ENCODE results near the gene INF2.
A peak's percentile ranks its signal among the peaks of the same experiment; 100 is the strongest.
"Not testable (repeated sequence)": the region's sequence is repeated elsewhere in the genome, so short reads cannot be mapped to it uniquely, and the experiment has no call there.

INF2 gene

GRCh38 chr14:104689109-104689880, at the start of gene INF2:
Gene INF2 (plus strand): TSS chr14:104689618. CDS start chr14:104701366, 11,748 bp downstream.
- DNase-seq, result no peak

- DNase-seq, result no peak
Measured at GRCh38 chr14:104639885-104640548, 49.4 kb upstream of the INF2 start.

DNA sequence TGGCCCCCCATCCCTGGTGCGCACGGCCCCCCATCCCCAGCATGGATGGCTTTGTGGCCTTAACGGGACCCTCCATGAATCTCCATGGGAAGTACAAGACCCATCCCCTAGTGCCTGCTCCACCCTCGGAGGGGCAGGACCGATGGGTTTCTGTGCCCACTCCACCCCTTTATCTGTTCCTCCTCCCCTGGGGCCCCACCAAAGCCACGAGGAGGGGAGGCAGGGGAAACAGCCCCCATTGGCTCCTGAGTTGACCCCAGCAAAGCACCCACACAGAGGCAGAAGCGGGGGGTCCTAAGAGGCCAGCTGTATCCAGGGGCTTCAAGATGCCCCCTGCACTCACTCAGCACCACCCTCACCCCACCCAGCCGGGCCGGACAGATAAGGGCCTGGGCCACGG, 48.7 kb upstream of the INF2 start:
- DNase-seq, result no peak

DNA sequence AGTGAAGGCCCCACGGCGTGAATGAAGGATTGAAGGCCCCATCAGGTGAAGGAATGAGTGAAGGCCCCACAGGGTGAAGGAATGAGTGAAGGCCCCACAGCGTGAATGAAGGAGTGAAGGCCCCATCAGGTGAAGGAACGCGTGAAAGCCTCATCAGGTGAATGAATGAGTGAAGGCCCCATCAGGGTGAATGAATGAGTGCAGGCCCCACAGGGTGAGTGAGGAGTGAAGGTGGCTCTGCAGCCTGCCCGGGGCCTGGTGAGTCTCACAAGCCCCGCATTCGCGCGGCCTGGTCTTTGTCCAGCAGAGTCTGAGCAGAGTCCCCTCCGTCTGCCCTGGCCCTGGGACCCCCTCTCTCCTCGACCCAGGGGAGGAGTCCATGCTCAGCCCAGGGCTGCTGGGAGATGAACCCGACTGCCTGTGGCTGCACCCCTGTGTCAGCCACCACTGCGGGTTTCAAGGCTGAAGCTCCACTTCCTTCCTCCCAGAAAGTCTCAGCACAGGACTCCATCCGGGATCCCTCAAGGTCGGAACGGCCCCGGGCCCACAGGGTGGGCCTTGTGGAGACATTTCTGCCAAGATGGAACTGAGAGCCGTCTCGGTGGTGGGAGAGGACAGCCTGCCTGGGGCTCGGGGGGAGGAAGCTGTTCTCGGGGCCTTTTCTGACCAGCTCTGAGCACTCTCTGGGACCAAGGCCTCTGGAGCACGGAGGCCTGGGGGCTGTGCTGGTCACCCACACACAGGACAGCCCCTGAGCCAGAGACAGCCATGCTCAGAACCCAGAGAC, 47.5 kb upstream of the INF2 start:
- DNase-seq, result no peak

- no peak for DNase-seq
Measured at GRCh38 chr14:104642540-104642868, 46.9 kb upstream of the INF2 start.

- no peak for DNase-seq
Measured at GRCh38 chr14:104643306-104643705, 46.1 kb upstream of the INF2 start.

- no peak for DNase-seq
Measured at GRCh38 chr14:104644091-104644635, 45.3 kb upstream of the INF2 start.

- no peak for DNase-seq
Measured at GRCh38 chr14:104644656-104645378, 44.6 kb upstream of the INF2 start.

GRCh38 chr14:104647467-104648043, 41.9 kb upstream of the INF2 start:
- DNase-seq, result no peak

DNA sequence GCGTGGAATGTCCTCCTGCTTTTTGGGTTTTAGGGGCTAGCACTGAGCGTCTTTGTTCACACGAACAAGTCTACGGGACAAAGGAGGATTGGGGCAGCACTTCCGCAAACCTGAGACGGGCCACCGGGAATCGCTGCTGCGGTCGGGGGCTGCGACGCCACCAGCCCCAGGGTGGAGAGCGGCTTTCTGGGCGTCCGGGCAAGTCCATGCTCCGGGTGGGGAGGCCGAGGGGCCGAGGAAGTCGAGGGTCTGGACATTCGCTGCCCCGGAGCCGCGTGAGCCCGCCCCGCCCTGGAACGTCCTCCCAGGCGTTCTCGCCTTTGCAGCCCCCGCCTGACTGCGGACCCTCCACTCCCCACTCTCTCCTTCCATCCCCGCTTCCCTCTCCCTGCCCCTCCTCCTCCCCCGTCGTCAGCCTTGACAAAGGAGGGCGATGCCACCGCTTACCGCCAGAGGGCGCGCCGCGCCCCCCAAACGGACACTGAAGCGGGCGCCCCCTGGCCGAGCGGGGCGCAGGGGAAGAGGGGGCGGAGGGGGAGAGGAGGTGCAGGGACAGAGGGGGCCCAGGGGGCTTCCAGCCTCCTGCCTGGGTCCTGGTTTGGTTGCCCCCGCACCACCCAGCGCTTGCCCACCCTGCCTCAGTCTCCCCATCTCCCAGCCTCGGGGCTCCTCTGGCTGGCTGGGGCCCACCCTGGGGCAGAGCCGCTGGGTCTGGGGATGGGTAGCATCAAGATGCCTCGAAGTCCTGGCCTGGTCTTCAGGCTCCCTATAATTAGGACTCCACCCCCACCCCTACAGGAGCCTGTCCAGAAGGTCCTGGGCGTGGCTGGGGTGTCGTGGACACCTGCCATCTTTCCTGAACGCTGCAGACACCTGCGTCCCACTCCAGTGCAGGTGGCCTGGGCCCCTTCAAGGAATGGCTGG, 39.1 kb upstream of the INF2 start:
- peak; percentile 18 for DNase-seq

DNA sequence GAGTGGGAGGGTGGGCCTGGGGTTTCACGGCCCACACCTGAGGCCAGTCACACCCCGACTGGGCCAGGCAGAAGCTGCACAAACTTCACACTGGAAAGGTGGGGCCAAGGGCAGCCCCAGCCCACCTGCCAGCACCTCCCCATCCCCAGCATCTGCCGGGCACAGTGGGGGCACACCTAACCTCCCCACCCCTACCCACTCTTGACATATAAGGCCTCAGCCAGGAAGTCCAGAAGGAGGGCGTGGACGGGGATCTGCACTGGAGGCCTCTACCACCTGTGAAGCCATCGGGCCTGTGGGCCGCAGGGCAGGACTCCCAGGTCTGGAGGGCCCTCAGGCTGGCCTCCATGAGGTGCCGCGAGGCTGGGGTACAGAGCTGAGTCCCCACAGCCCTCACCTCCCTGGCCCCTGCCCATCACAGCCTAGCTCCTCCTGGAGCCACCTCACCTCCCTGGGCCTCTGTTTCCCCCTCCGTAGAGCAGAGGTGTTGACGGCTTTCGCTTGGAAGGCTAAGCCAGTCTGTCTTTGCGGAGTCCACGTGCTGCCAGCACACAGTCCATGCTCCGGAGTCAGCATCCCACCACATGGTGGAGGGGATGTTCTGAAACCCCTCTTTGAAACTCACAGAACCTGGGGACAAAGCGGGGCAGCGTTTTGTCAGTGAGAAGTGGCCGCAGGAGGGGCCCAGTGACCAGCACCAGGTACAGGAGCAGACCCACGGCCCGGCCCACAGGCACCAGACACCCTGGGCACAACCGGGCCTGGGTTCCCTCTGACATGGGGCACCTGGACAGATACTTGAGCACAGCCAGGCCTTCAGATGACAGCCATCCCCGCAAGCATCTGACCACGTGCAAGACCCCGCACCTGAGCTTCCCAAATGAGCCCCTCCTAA, 38.2 kb upstream of the INF2 start:
- DNase-seq, result no peak

GRCh38 chr14:104651876-104652260, 37.5 kb upstream of the INF2 start:
- no peak for DNase-seq

GRCh38 chr14:104652386-104652785, 37.0 kb upstream of the INF2 start:
- DNase-seq, result no peak

DNA sequence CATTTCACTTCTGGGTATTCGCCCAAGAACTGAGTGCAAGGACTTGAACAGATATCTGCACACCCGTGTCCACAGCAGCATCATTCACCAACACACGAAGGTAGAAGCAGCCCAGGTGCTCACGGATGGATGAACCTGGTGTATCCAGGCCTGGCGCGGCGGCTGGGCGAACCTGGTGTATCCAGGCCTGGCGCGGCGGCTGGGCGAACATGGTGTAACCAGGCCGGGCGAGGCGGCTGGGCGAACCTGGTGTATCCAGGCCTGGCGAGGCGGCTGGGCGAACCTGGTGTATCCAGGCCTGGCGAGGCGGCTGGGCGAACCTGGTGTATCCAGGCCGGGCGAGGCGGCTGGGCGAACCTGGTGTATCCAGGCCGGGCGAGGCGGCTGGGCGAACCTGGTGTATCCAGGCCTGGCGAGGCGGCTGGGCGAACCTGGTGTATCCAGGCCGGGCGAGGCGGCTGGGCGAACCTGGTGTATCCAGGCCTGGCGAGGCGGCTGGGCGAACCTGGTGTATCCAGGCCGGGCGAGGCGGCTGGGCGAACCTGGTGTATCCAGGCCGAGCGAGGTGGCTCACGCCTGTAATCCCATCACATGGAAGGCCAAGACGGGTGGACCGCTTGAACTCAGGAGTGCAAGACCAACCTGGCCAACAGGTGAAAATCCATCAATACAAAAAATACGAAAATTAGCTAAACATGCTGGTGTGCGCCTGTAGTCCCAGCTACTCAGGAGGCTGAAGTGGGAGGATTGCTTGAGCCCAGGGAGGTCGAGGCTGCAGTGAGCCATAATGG, 36.1 kb upstream of the INF2 start:
- not testable (repeated sequence) for DNase-seq

DNA sequence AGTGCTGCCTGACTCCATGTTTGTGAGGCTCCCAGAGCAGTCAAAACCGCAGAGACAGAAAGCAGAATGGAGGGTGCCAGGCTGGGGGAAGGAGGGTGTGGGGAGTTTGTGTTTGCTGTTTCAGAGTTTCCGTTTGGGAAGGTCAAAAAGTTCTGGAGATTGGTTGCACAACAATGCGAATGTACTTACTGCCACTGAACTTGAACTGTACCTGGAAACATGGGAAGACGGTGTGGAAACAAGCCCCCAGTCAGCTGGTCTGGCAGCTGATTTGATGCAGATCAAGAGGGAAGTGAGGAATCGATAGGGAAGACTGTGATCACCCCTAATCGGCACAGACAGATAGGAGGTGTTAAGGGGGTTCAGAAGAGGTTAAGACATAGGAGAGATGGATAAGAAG, 35.3 kb upstream of the INF2 start:
- no peak for DNase-seq

DNA sequence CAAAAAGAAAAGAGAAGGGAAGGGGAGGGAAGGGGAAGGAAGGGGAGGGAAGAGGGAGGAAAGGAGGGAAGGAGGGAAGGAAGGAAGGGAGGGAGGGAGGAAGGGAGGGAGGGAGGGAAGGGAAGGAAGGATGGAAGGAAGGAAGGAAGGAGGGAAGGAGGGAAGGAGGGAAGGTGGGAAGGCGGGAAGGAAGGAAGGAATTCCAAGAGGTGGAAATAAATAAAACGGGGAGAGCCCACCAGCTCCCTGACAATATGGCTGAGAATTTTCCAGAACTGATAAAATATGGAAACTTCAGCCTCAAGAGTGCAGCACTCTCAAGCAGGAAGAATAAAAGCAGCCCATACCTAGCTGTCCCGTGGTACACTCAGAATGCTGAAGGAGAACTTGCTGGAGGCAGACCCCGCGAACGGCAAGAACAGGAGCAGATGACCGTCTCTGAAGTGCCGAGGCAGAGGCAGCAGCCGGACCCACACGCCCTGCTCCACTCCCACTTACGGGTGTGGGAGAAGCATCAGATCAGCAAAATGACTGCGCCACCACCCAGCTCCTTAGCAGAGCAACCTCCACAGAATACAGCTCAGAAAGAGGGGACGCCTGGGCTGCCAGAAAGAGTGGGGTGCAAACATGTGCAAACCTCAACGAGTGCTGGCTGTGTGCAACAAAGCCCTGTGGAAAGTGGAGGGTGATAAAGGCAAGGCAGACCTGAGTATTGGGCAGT, 34.1 kb upstream of the INF2 start:
- no peak for DNase-seq

GRCh38 chr14:104656014-104656714, 33.3 kb upstream of the INF2 start:
- DNase-seq, result no peak

GRCh38 chr14:104657101-104657524, 32.3 kb upstream of the INF2 start:
- DNase-seq, result peak; percentile 18
